OCI-LY7 (cell line): ENCODE measurements around the gene RSL1D1. TPM values are rescaled to one million over a fixed set of nuclear protein-coding genes. Genes with fewer than 3 reads are reported as not detected.

Source experiments
- BruUV-seq: library from RNA; stranded (reverse); fragments of 400-500 nt; replicated peaks from 2 replicates; lab custom pipeline; 2021; lab: Mats Ljungman, UMichigan
- CTCF ChIA-PET: fragments of 300-600 bp; sonication (Branson Sonifier 250); formaldehyde crosslinking; loops from one replicate; lab custom pipeline; 2022; ENCODE audit warnings: antibody characterized with exemption; ENCODE audit not compliant: unreplicated experiment; lab: Charles Lee
- POLR2A ChIA-PET: fragments of 300-600 bp; sonication (Branson Sonifier 250); formaldehyde crosslinking; loops from one replicate; lab custom pipeline; 2022; ENCODE audit warnings: antibody characterized with exemption; lab: Charles Lee
- DNase-seq: peaks from one replicate; pipeline ENCODE4 v3.0.0-alpha.2; 2015; ENCODE audit warnings: low spot score
- H2AFZ ChIP-seq: fragments of 200-600 bp; sonication (generic), shearing (Covaris generic); 2 replicates; pipeline ENCODE4 v1.6.1; 2014; ENCODE audit warnings: mild to moderate bottlenecking, antibody characterized with exemption, low read length, moderate library complexity
- H3K27ac ChIP-seq: fragments of 200-600 bp; sonication (generic); 2 replicates; pipeline ENCODE4 v1.5.1; 2014; ENCODE audit warnings: mixed run types, low read depth, mild to moderate bottlenecking, moderate library complexity, low read length, inconsistent platforms; ENCODE audit not compliant: poor library complexity, severe bottlenecking
- H3K36me3 ChIP-seq: fragments of 200-600 bp; sonication (generic); 2 replicates; pipeline ENCODE4 v1.6.1; 2014; ENCODE audit warnings: mild to moderate bottlenecking, antibody characterized with exemption, low read length, moderate library complexity, mixed read lengths; ENCODE audit not compliant: insufficient read depth
- H3K4me1 ChIP-seq: fragments of 200-600 bp; sonication (generic); 2 replicates; pipeline ENCODE4 v1.5.1; 2014; ENCODE audit warnings: mild to moderate bottlenecking, low read length; ENCODE audit not compliant: insufficient read depth, poor library complexity, severe bottlenecking
- H3K4me2 ChIP-seq: fragments of 200-600 bp; sonication (generic); 2 replicates; pipeline ENCODE4 v1.6.1; 2014; ENCODE audit warnings: mild to moderate bottlenecking, low read length
- H3K4me3 ChIP-seq: fragments of 200-600 bp; sonication (generic); 2 replicates; pipeline ENCODE4 v1.5.1; 2014; ENCODE audit warnings: mild to moderate bottlenecking, low read depth, low read length; ENCODE audit not compliant: poor library complexity, severe bottlenecking
- H3K79me2 ChIP-seq: fragments of 200-600 bp; sonication (generic); 2 replicates; pipeline ENCODE4 v1.6.1; 2016; ENCODE audit warnings: low read depth, mild to moderate bottlenecking, low read length, moderate library complexity, mixed read lengths; ENCODE audit not compliant: insufficient read depth
- H3K9me2 ChIP-seq: fragments of 200-600 bp; sonication (generic); 2 replicates; pipeline ENCODE4 v1.6.1; 2016; ENCODE audit warnings: mild to moderate bottlenecking, low read length, mixed read lengths; ENCODE audit not compliant: insufficient read depth
- H3K9me3 ChIP-seq: fragments of 200-600 bp; sonication (generic); 2 replicates; pipeline ENCODE4 v1.6.1; 2014; ENCODE audit warnings: mild to moderate bottlenecking, mixed run types, low read length, mixed read lengths
- H4K20me1 ChIP-seq: fragments of 200-600 bp; sonication (generic); 2 replicates; pipeline ENCODE4 v1.6.1; 2014; ENCODE audit warnings: mild to moderate bottlenecking, antibody characterized with exemption, low read length, moderate library complexity, mixed read lengths; ENCODE audit not compliant: insufficient read depth
- CTCF ChIP-seq: fragments of 200-600 bp; sonication (generic); conservative IDR thresholded peaks from 2 replicates; pipeline ENCODE4 v1.5.1; 2014; ENCODE audit warnings: mild to moderate bottlenecking, antibody characterized with exemption, low read length, moderate library complexity, mixed read lengths
- EZH2phosphoT487 ChIP-seq: fragments of 200-600 bp; sonication (generic); IDR thresholded peaks from 2 replicates; pipeline ENCODE4 v1.6.1; 2018; ENCODE audit warnings: low read depth, borderline replicate concordance, mild to moderate bottlenecking, mixed run types, antibody characterized with exemption, low read length, moderate library complexity, mixed read lengths
- intact Hi-C: fragments of 100-400 bp; cut with micrococcal nuclease; formaldehyde crosslinking; loops from one replicate; pipeline ENCODE4 v1.10.0; 2022; ENCODE audit not compliant: unreplicated experiment
- total RNA-seq, 2 experiments: library from RNA; depleted of rRNA in 1 of 2; stranded (reverse); fragments of >200 nt in 1 of 2; shearing (Covaris generic) in 1 of 2; gene quantifications; 2 replicates each; pipeline ENCODE4 v1.2.3, GENCODE V29; 2014 to 2022

Gene RSL1D1
- total RNA-seq, 2 experiments from 2014 or later: 104 to 252 TPM

DNA sequence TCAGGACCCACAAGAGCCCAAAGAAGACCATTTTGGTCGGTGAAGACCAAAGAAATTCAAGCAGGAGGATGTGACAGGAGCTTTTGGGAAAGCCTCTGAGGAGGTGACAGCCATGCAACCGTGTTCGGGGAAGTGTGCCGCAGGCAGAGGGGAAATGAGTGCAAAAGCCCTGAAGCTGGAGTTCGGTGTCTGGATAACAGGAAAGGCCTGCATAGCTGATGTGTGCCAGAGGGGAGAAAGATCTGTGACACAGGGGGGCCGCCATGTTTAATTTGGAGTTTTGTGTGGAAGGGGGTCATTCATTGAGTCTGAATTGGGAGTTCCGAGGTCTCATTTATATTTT lies 53.4 kb downstream of the RSL1D1 start:
- Histone ChIP-seq H3K4me1 (peaks cover 56% of the 10 kb centered on the region), H3K27ac (peak overlapping the region; percentile 79), H3K4me3 (peak overlapping the region; percentile 92), H3K9me2 (no peaks in the 10 kb centered on the region), H3K79me2 (peaks cover 63% of the 10 kb centered on the region), H4K20me1 (peaks cover 21% of the 10 kb centered on the region), H3K4me2 (peak overlapping the region; percentile 71), H2AFZ (peak overlapping the region; percentile 25; the same call in 1 of the 2 replicates), H3K36me3 (peaks cover 28% of the 10 kb centered on the region), H3K9me3 (no peaks in the 10 kb centered on the region)
- ChIA-PET CTCF (interaction anchor here (0.6 to 1.4 kb wide), 6 partner anchors 12 to 1055 kb away, joined by 3 to 7 read pairs (median 3); no protein-coding TSS in a partner anchor), POLR2A (interaction anchor here (0.5 to 2.5 kb wide), 14 partner anchors 9 to 162 kb away, joined by 3 to 17 read pairs (median 5); no protein-coding TSS in a partner anchor)
- TF ChIP-seq CTCF (no peak), EZH2phosphoT487 (no peak)
- DNase-seq: peak; percentile 42
- intact Hi-C loops: loop anchor here (2.0 kb wide), 3 partner anchors 29 to 109 kb away; partner anchors contain the start of gene TXNDC11
- no TSS peak for BruUV-seq

DNA sequence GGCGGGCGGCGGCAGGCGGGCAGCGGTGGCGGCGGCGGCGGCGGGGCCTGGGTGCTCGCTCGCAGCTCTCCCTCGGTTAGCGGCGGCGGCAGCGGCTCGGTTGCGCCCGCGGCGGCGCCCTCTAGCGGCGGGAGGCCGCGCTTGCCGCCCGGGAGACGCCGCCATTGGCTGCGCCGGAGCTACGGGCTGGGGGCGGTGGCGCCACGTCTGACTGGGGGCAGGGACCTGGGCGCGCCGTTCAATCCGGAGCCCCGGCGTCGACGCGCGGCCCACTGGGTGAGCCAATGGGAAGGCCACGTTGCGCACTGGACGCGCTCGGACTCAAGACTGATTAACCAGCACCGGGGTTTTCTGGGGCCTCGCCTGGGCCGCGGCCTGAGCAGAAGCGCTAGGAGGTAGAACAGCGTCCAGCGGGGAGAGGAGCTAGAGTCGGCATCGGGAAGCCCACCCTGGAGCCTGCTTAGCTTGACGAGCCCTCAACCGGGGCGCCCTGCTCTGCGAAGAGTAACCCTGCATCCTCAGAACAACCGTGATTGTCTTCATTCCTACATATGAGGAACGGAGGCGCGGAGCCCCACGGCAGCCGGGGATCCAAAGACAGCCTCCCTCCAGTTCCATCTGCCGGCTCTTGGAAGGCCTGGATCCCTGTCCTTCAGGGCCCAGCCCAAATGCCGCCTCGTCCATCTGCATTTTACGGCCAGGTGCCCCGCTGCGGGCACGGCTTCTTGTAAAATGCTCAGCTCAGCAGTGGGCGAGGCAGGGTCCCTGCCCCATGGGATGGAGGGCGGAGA lies 54.0 kb downstream of the RSL1D1 start, which contains the start of gene ZC3H7A:
TSS of gene ZC3H7A (minus strand) at position 93 of the 791 bp plus-strand sequence. CDS start 14,904 bp downstream, outside the sequence.
- peaks cover 62% of the 10 kb centered on the region for H3K4me1 ChIP-seq
- H3K27ac ChIP-seq: peak within 1 kb of the TSS; percentile 79
- H3K36me3 ChIP-seq: peaks cover 30% of the 10 kb centered on the region
- POLR2A ChIA-PET: interaction anchor here (0.5 to 2.5 kb wide), 15 partner anchors 9 to 299 kb away, joined by 3 to 17 read pairs (median 4); no protein-coding TSS in a partner anchor
- BruUV-seq: TSS peak; percentile 75
- peak within 1 kb of the TSS; percentile 92 for H3K4me3 ChIP-seq
- H3K4me2 ChIP-seq: peak within 1 kb of the TSS; percentile 97
- peak within 1 kb of the TSS; percentile 25 for H2AFZ ChIP-seq
- H3K79me2 ChIP-seq: peaks cover 68% of the 10 kb centered on the region
- intact Hi-C loops: loop anchor here (2.0 kb wide), 3 partner anchors 29 to 109 kb away; partner anchors contain the start of gene TXNDC11
- DNase-seq: peak; percentile 98
- H3K9me2 ChIP-seq: no peaks in the 10 kb centered on the region
- CTCF ChIA-PET: interaction anchor here (0.6 to 1.4 kb wide), 8 partner anchors 12 to 1054 kb away, joined by 3 to 7 read pairs (median 3); no protein-coding TSS in a partner anchor
- no peaks in the 10 kb centered on the region for H3K9me3 ChIP-seq
- TF ChIP-seq CTCF (peak; percentile 66), EZH2phosphoT487 (no peak)
- H4K20me1 ChIP-seq: peaks cover 26% of the 10 kb centered on the region
